GM15510 (cell line): ENCODE results near the gene TCHH.

ENCODE experiments used
- POLR2A ChIP-seq: IDR thresholded peaks from 3 replicates; pipeline ENCODE4 v1.6.1; 2011; ENCODE audit warnings: borderline replicate concordance; ENCODE audit not compliant: insufficient read length; ENCODE audit errors: extremely low read depth

Gene TCHH

DNA sequence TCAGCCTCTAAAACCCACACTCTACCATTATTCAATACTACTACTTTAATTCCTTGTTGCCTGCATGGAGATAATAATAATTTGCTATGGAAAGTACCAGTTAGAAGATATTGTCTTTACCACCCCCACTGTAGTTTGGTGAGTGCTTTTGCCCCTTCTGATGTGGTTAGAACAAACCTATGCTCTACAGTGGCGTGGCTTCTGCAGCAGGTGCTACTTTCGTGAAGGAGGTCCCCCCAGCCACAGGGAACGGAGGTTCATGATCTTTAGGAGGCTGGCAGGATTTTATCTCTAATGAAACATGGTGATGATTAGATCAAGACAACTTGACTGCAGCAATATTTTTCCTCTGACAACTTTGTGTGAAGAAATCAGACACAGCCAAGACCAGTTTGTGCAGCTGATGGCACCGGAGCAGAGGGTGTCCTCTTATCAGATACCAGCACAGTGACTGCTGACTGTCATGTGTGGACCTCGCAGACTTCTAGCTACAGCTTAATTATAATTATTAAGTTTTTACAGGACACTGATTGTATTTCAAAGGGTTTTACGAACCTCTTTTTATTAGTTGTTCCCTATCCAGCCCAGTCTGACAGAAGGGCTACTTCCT lies 10.7 kb upstream of the TCHH start:
- no peak for TF ChIP-seq POLR2A

DNA sequence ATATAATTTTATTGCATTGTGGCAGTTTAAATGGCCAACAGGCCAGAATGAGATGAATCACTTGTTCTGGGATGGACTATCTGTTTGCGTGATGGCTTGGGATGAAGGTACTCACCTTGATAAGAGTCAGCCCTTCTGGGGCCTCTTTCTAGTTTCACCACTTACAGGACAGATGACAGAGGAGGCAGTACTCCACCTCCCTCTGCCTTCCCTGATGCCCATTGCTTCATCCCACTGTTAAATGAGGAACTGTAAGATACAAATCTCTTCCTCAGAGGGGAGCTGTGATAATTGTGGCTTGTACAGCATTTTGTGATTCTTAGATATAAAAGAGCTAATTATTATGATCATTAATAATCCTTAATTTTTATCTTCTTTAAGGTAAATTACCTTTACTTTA lies 3.7 kb upstream of the TCHH start:
- no peak for TF ChIP-seq POLR2A

DNA sequence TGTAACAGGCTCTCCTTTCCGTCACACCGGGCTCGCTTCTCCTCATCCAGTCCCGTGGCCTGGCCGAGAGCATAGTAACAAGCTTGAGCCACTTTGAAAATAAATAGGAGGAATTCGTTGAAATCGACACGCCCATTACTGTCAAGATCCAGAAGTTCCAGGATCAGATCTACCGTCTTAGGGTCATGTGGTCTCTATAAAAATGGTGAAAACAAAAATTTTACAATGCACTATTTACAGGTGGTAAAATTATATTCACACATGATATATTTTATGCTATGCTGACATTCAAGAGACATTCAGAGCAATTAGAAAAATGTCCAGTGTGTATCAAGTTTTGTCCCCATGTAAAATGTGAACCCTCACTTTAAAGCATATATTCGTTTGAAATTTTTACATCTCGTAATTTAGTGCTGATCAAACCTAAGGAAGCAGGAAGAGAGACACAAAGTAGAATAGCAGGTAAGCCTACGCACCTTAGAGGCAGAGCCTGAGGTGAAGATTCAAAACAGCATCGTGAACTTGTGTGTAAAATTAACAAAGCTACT lies 2.3 kb downstream of the TCHH start:
- no peak for TF ChIP-seq POLR2A

DNA sequence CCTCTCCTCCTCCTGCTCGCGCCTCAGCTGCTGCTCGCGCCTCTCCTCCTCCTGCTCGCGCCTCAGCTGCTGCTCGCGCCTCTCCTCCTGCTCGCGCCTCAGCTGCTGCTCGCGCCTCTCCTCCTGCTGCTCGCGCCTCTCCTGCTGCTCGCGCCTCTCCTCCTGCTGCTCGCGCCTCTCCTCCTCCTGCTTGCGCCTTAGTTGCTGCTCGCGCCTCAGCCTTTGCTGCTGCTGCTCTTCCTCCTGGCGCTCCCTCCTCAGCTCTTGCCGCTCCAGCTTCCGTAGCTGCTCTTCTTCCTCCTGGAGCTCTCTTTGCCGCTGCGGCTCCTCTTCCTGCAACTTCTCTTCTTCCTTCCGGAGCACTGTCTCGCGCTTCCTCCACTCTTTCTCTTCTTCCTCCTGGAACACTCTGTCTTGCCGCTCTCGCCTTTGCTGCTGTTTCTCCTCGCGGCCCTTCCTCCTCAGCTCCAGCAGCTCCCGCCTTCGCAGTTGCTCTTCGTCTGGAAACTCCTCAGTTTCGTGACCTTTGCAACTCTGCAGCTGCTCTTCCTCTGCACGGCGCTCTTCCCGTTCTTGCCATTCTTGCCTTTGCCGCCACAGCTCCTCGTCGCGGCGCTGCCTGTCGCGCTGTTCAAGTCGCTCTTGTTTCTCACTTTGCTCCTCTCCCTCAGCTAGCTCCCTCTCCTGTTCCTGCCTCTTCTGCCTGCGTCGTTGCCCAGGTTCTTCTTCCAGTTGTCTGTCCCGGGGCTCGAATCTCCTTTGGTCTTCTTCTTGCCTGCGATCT lies 3.0 kb downstream of the TCHH start:
- TF ChIP-seq POLR2A, result no peak

DNA sequence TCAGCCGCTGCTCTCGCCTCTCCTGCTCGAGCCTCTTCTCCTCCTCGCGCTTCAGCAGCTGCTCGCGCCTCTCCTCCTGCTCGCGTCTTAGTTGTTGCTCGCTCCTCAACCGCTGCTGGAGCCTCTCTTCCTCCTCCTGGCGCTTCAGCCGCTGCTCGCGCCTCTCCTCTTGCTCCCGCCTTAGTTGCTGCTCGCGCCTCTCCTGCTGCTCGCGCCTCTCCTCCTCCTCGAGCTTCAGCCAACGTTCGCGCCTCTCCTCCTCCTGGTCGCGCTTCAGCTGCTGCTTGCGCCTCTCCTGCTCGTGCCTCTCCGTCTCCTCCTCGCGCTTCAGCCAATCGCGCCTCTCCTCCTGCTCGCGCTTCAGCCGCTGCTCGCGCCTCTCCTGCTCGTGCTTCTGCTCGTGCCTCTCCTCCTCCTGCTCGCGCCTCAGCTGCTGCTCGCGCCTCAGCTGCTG lies 3.7 kb downstream of the TCHH start:
- TF ChIP-seq POLR2A, result no peak

DNA sequence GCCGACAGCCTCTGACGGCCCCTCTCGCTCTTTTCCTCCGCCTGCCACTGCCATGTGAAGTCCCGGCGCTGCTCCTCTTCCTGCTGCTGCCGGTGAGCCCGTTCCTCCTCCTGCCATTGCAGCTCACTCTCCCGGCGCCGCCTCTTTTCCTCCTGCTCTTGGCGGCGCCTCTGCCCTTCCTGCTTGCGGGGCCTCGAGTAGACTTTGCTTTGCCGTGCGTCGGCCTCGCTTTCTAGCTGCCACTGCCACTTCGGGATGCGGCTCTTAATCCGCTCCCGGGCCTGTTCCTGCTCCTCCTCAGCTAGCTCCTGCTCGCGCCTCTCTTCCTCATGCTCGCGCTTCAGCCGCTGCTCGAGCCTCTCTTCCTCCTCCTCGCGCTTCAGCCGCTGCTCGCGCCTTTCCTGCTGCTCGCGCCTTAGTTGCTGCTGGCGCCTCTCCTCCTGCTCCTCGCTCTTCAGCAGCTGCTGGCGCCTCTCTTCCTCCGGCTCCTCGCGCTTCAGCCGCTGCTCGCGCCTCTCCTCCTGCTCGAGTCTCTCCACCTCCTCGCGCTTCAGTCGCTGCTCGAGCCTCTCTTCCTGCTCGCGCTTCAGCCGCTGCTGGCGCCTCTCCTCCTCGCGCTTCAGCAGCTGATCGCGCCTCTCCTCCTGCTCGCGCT lies 4.3 kb downstream of the TCHH start:
- no peak for TF ChIP-seq POLR2A

DNA sequence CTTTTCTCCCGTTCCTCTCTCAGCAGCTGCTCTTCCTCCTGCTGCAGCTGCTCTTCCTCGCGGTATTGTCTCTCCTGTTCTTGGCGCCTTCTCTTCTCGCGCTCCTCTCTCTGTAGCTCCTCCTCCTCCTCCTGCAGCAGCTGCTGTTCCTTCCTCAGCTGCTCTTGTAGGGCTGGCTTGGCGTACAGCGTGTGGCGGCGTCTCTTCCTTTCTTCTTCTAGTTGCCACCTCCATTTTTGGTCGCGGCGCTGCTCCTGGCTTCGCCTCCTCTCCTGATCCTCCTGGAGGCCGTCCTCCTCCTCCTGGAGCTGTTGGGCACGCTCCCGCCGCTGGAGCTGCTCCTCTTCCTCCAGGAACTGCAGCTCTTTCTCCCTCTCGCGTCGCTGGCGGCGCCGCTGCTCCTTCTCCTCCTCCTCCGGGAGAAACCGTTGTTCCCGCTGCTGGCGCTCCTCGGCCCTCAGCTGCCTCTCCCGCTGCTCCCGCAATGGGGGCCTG lies 4.8 kb downstream of the TCHH start:
- no peak for TF ChIP-seq POLR2A

DNA sequence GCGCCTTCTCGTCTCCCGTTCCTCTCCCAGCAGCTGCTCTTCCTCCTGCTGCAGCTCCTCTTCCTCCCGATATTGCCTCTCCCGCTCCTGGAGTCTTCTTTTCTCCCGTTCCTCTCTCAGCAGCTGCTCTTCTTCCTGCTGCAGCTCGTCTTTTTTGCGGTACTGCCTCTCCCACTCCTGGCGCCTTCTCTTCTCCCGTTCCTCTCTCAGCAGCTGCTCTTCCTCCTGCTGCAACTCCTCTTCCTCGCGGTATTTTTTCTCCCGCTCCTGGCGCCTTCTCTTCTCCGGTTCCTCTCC lies 5.3 kb downstream of the TCHH start:
- TF ChIP-seq POLR2A, result no peak

DNA sequence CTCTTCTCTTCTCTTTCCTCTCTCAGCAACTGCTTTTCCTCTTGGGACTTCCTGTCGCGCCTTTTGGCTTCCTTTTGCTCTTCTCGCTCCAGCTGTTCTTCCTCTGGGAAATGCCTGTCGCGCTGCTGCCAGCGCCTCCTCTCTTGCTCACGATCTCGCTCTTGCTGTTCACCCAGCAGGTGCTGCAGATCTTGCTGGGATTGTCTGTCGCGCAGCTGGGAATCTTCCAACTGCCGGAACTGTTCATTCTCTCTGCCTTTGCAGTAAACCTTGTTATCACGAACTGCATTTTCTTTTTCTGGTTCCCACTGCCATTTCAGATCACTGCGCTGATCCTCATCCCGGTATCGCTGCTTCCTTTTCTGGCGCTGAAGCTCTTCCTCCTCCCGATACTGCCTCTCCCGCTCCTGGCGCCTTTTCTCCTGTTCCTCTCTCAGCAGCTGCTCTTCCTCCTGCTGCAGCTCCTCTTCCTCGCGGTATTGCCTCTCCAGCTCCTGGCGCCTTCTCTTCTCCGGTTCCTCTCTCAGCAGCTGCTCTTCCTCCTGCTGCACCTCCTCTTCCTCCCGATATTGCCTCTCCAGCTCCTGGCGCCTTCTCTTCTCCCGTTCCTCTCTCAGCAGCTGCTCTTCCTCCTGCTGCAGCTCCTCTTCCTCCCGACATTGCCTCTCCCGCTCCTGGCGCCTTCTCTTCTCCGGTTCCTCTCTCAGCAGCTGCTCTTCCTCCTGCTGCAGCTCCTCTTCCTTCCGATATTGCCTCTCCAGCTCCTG lies 5.8 kb downstream of the TCHH start:
- no peak for TF ChIP-seq POLR2A

DNA sequence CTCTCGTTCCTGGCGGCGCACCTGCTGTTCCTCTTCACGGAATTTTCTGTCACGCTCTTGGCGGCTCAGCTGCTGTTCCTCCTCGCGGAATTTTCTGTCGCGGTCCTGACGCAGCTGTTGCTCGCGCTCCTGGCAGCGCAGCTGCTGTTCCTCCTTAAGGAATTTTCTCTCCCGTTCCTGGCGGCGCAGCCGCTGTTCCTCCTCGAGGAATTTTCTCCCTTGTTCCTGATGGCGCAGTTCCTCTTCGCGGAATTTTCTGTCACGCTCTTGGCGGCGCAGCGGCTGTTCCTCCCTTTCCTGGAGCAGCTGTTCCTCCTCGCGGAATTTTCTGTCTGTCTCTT lies 6.4 kb downstream of the TCHH start:
- TF ChIP-seq POLR2A, result no peak

DNA sequence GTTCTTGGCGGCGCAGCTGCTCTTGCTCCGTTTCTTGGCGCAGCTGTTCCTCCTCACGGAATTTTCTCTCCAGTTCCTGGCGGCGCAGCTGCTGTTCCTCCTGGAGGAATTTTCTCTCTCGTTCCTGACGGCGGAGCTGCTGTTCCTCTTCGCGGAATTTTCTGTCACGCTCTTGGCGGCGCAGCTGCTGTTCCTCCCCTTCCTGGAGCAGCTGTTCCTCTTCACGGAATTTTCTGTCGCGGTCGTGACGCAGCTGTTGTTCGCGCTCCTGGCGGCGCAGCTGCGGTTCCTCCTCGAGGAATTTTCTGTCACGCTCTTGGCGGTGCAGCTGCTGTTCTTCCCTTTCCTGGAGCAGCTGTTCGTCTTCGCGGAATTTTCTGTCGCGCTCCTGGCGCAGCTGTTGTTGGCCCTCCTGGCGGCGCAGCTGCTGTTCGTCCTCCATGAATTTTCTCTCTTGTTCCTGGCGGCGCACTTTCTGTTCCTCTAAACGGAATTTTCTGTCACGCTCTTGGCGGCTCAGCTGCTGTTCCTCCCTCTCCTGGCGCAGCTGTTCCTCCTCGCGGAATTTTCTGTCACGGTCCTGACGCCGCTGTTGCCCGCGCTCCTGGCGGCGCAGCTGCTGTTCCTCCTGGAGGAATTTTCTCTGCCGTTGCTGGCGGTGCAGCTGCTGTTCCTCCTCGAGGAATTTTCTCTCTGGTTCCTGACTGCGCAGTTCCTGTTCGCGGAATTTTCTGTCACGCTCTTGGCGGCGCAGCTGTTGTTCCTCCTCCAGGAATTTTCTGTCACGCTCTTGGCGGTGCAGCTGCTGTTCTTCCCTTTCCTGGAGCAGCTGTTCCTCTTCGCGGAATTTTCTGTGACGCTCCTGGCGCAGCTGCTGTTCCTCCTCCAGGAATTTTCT lies 7.0 kb downstream of the TCHH start:
- no peak for TF ChIP-seq POLR2A

DNA sequence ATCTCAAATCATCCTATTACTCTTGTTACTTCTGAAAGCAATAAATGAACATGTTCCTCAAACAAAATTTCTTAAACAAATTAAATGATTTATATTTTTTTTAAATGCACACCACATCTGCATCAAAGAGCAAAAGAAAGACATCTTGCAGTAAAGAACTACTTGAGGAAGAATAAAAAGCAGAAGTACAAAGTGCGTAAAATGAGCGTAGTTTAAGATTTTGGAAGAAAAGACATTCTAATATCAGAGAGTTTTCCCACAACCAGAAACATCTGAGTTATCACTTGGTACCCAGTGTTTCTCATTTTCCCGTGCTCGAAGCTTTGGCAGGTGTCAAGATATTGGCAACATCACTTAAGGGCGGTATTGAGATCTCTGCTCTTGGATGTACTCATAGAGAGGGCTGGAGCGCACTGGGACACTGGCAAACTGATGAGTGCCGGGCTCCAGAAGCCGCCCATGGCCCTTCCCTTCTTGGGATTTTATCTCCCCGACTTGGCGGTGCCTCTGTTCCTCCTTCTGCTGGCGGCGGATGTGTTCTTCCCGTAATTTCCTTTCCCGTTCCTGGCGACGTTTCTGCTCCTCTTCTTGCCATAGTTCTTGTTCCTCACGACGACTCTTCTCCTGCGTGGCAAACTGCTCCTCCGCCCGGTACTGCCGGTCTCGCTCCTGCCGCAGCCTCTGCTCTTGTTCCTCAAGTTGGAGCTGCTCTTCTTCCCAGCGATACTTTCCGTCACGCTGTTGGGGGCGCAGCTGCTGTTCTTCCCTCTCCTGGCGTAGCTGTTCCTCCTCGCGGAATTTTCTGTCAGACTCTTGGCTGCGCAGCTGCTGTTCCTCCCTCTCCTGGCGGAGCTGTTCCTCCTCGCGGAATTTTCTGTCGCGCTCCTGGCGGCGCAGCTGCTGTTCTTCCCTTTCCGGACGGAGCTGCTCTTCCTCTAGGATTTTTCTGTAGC lies 7.9 kb downstream of the TCHH start:
- no peak for TF ChIP-seq POLR2A

DNA sequence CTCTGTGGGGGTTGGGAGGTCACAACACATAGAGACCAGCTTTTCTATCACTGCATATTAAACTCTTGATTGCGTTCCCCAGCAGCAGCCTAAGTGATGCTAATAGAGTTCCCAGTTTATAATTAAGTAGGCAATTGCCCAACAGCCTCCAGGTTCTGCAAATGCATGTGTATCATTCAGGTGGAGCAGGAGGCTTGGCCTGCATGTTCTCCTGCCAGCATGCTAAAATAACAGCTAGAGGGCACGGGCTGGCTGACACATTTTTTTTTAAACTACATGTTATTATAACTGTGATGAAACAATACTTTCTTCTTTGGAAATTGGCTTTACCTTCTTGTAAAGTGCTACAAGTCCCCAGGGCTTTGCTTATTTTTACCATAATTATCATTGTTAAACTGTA lies 10.4 kb downstream of the TCHH start:
- no peak for TF ChIP-seq POLR2A
